ENCODE results near the gene ZFYVE28. TPM values are rescaled to one million over a fixed set of nuclear protein-coding genes. Genes with fewer than 3 reads are reported as not detected.

ZFYVE28 gene
- total RNA-seq, 1 experiment from 2014 or later = 12.9 TPM

DNA sequence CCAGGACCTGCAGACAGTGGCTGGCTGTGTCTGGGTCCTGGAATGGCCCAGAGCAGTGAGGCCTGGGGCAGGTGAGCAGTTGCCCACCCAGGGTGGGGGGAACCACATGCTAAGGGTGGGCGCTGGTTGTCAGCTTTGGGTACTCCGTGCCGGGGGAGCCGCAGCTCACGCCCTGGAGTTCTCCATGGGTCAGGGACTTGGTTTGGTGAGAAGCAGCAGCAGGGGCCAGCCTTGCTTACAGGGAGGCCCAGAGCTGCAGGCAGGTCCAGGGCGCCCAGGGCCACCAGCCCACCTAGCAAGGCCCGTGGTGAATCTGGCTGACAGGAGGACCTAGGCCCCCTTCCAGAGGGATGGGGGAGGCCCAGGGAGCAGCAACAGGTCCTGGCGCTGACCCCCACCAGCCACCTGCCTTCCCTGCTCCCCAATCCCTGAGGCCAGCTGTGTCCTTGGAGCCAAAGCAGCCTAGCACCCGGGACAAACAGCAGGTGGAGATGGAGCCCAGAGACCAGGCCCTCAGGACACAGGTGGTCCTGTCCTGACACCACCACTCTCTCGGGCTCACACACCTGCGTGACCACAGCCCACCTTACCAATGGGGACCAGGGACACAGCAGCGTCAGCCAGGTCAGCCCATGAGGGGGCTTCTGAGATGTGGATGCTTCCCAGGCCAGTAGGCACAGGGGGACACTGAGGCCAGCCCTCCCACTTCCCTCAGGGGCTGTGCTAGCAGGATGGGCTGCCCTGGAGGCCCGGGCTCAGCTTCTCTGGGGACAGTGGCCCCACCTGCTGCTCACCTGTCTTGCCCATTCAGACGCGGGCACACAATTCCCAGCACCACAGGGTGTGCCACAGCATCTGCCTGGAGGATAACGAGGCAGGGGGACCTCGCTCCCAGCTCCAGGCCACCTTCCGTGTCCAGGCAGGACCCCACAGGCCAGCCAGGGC lies 160.1 kb downstream of the ZFYVE28 start:
- TF ChIP-seq EZH2 (IDR thresholded peaks at IDR 0.05; ENCODE audit: low read depth) = no peak
- Histone ChIP-seq H3F3A (ENCODE audit: insufficient read depth, low read depth) (no peaks in the 10 kb centered on the region), H3K4me1 (replicated peaks; ENCODE audit: insufficient read depth) (peaks cover 9% of the 10 kb centered on the region; the same call in 1 of the 2 replicates), H3K27me3 (ENCODE audit: insufficient read depth, low read depth) (no peaks in the 10 kb centered on the region), H3K9me3 (ENCODE audit: insufficient read depth, low read depth) (no peaks in the 10 kb centered on the region), H2AFZ (no peak overlapping the region), H4K20me1 (ENCODE audit: insufficient read depth) (peaks cover 5% of the 10 kb centered on the region; the same call in 1 of the 2 replicates), H3K4me3 (no peak overlapping the region), H3K27ac (no peak overlapping the region), H3K36me3 (ENCODE audit: low read depth) (no peaks in the 10 kb centered on the region), H3K9me2 (ENCODE audit: insufficient read depth) (no peaks in the 10 kb centered on the region), H3K4me2 (no peak overlapping the region), H3K79me2 (ENCODE audit: low read depth) (no peaks in the 10 kb centered on the region)
- ChIA-PET POLR2A (ENCODE audit: unreplicated experiment) (no interaction called here), CTCF (no interaction called here)
- intact Hi-C loops (cut with micrococcal nuclease; ENCODE audit: unreplicated experiment) = no loop called here
- no peak for DNase-seq
- no TSS peak for BruUV-seq (replicated peaks)

DNA sequence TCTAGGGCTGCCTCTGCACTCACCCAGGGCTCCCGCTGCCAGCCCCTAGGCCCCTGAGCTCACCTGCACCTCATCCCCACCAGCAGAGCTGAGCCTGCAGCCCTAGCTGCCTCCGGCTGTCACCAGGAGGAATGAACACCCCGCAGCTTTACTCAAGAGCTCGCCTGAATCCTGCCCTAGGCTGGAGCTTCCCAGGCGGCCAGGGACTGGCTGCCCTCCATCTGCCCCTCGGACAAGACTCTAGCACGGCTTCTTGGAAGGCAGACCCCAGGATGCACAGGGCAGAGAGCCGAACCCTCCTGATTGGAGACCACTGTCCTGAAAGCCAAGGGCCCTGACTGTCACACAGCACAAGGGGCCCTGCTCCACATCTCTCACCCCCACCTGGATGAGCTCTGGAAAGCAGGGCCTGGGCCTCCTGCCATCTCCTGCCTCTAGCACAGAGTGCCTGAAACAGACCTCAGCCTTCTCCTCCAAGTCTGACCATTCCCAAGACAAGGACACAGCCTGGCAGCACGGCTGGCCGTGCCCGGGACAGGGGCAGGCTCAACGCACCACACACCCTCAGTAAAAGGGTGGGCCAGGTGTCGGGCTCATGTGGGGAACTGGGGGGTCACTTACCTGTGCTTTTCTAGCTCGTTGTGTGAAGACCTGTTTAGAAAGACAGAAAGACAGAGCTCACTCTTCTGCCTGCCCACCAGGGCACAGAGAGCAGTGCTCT lies 160.9 kb downstream of the ZFYVE28 start:
- TF ChIP-seq, protein P1, sequence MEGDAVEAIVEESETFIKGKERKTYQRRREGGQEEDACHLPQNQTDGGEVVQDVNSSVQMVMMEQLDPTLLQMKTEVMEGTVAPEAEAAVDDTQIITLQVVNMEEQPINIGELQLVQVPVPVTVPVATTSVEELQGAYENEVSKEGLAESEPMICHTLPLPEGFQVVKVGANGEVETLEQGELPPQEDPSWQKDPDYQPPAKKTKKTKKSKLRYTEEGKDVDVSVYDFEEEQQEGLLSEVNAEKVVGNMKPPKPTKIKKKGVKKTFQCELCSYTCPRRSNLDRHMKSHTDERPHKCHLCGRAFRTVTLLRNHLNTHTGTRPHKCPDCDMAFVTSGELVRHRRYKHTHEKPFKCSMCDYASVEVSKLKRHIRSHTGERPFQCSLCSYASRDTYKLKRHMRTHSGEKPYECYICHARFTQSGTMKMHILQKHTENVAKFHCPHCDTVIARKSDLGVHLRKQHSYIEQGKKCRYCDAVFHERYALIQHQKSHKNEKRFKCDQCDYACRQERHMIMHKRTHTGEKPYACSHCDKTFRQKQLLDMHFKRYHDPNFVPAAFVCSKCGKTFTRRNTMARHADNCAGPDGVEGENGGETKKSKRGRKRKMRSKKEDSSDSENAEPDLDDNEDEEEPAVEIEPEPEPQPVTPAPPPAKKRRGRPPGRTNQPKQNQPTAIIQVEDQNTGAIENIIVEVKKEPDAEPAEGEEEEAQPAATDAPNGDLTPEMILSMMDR (conservative IDR thresholded peaks at IDR 0.05) = no peak
- no peak for TF ChIP-seq EZH2 (IDR thresholded peaks at IDR 0.05; ENCODE audit: low read depth)
- no TSS peak for BruUV-seq (replicated peaks)
- no peaks in the 10 kb centered on the region for H3F3A ChIP-seq (ENCODE audit: insufficient read depth, low read depth)
- no peaks in the 10 kb centered on the region for H3K27me3 ChIP-seq (ENCODE audit: insufficient read depth, low read depth)
- H3K4me3 ChIP-seq = no peak overlapping the region
- POLR2A ChIA-PET (ENCODE audit: unreplicated experiment) = no interaction called here
- intact Hi-C loops (cut with micrococcal nuclease; ENCODE audit: unreplicated experiment) = no loop called here
- H3K4me2 ChIP-seq = no peak overlapping the region
- CTCF ChIA-PET = no interaction called here
- no peaks in the 10 kb centered on the region for H3K79me2 ChIP-seq (ENCODE audit: low read depth)
- no peaks in the 10 kb centered on the region for H3K9me2 ChIP-seq (ENCODE audit: insufficient read depth)
- 0 out of 2 replicates have a peak, but pooled peaks cover 5% of the 10 kb centered on the region for H3K4me1 ChIP-seq (replicated peaks; ENCODE audit: insufficient read depth)
- H3K36me3 ChIP-seq (ENCODE audit: low read depth) = no peaks in the 10 kb centered on the region
- no peaks in the 10 kb centered on the region for H3K9me3 ChIP-seq (ENCODE audit: insufficient read depth, low read depth)
- no peak for DNase-seq
- H4K20me1 ChIP-seq (ENCODE audit: insufficient read depth) = peaks cover 5% of the 10 kb centered on the region; the same call in 1 of the 2 replicates
- no peak overlapping the region for H2AFZ ChIP-seq
- no peak overlapping the region for H3K27ac ChIP-seq

DNA sequence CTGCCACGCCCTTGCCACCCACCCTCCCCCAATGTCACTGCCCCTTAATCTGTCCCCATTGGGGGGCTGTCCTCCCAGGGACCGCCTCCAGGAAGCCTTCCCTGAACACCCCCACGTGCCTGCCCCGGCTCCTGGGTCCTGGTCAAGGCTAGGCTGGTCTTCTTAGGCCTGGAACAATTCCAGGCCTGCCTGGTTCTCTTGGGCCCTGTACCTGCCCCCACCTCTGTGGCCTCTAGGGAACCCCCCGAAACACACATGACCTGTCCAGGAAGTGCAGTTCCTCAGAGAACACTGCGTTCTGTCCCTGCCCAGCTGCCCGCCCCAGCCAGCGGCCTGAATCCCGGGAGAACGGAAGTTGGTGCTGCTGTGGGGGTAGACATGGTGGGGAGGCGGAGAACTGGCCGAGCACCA lies 161.7 kb downstream of the ZFYVE28 start:
- Histone ChIP-seq H3K4me1 (replicated peaks; ENCODE audit: insufficient read depth) (0 out of 2 replicates have a peak, but pooled peaks cover 5% of the 10 kb centered on the region), H3K9me3 (ENCODE audit: insufficient read depth, low read depth) (no peaks in the 10 kb centered on the region), H3K4me3 (no peak overlapping the region), H3K36me3 (ENCODE audit: low read depth) (no peaks in the 10 kb centered on the region), H3K27ac (no peak overlapping the region), H3K9me2 (ENCODE audit: insufficient read depth) (no peaks in the 10 kb centered on the region), H3K4me2 (no peak overlapping the region), H3K79me2 (ENCODE audit: low read depth) (no peaks in the 10 kb centered on the region), H3K27me3 (ENCODE audit: insufficient read depth, low read depth) (no peaks in the 10 kb centered on the region), H4K20me1 (ENCODE audit: insufficient read depth) (peaks cover 5% of the 10 kb centered on the region; the same call in 1 of the 2 replicates), H2AFZ (no peak overlapping the region), H3F3A (ENCODE audit: insufficient read depth, low read depth) (no peaks in the 10 kb centered on the region)
- intact Hi-C loops (cut with micrococcal nuclease; ENCODE audit: unreplicated experiment) = no loop called here
- POLR2A ChIA-PET (ENCODE audit: unreplicated experiment) = no interaction called here
- TF ChIP-seq, protein P1 (conservative IDR thresholded peaks at IDR 0.05) = no peak
- no peak for TF ChIP-seq EZH2 (IDR thresholded peaks at IDR 0.05; ENCODE audit: low read depth)
- BruUV-seq (replicated peaks) = no TSS peak
- DNase-seq = no peak
- CTCF ChIA-PET = no interaction called here
